Stimulated activated CD8-positive, alpha-beta memory T cell treated with anti-CD3 and anti-CD28 coated beads, Interleukin-2, amount 100 ng/mL, for 48 hours (primary cell): ENCODE results near the gene SNRNP27.
"Not testable (repeated sequence)": the region's sequence is repeated elsewhere in the genome, so short reads cannot be mapped to it uniquely, and the experiment has no call there.

ENCODE experiments used
- DNase-seq, 2 donors: peaks; one replicate each; pipeline ENCODE4 v3.0.0-alpha.2; 2020; ENCODE audit warnings: low read depth in 2 of 2

The SNRNP27 gene, protein sequence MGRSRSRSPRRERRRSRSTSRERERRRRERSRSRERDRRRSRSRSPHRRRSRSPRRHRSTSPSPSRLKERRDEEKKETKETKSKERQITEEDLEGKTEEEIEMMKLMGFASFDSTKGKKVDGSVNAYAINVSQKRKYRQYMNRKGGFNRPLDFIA

GRCh38 chr2:69893684-69894551 lies at the start of gene SNRNP27:
Gene SNRNP27 (plus strand): TSS chr2:69893956. CDS start chr2:69893985, 29 bp downstream.
- DNase-seq = peak; percentile 65 to 69

DNA sequence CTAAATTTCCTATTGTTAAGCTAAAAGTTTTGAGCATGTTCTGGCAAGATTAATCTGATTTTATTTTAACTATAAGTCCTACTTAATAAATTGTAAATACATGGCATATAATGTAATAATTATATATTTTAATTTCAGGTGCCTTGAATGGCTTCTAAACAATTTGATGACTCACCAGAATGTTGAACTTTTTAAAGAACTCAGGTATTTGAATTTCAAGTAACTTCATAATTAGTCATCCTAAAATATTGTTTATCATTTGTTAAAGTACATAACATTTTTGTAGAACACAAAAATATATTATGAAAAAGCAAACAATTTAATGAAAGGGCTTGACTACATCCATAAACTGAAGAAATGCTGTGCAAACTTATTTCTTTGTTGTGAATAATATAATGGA lies 49.8 kb upstream of the SNRNP27 start:
- DNase-seq = no peak

DNA sequence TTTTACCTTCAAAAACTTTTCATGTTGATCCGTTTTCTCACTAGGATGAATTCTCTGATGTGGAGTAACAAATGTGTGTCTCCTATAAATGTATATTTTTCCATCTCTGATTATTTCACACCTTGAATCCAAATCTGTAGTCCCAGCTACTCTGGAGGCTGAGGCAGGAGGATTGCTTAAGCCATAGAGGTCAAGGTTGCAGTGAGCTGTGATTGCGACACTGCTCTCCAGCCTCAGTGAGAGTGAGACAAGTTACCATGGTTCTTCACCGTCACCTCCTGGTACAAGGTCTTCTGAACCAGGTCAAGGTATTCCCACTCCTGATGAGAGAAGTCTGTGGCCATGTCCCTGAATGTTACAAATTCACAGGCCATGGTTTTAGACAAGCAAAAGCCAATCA lies 49.2 kb upstream of the SNRNP27 start:
- no peak for DNase-seq

DNA sequence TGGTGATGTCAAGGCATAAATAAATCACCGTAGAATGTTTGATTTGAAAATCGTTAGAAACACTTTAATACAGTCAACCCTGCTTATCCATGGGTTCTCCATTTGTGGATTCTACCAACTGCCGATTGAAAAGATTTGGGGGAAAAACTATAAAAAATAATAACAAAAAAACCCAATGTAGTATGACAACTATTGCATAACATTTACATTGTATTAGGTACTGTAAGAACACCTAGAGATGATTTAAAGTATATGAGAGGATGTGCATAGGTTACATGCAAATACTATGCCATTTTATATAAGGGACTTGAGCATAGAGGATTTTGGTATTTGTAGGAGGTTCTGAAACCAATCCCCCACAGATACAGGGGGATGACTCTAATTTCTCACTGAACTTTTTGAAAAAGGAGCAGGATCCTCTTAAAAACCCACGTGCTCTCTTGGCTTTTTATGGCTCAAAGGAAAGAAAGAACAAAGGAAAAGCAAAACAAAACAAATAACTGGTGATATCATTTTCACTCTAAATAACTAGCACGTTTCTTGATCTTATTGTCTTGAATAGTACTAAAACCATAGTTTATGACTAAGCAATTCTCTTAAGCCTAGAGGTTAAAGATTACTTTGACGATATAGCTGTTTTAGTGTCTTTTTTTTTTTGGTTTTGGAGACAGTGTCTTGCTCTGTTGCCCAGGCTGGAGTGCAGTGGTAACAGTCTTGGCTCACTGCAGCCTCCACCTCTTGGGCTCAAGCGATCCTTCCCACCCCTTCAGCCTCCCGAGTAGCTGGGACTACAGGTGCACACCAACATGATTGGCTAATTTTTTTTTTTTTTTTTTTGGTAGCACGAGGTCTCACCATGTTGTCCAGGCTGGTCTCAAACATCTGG lies 47.3 kb upstream of the SNRNP27 start:
- no peak for DNase-seq

DNA sequence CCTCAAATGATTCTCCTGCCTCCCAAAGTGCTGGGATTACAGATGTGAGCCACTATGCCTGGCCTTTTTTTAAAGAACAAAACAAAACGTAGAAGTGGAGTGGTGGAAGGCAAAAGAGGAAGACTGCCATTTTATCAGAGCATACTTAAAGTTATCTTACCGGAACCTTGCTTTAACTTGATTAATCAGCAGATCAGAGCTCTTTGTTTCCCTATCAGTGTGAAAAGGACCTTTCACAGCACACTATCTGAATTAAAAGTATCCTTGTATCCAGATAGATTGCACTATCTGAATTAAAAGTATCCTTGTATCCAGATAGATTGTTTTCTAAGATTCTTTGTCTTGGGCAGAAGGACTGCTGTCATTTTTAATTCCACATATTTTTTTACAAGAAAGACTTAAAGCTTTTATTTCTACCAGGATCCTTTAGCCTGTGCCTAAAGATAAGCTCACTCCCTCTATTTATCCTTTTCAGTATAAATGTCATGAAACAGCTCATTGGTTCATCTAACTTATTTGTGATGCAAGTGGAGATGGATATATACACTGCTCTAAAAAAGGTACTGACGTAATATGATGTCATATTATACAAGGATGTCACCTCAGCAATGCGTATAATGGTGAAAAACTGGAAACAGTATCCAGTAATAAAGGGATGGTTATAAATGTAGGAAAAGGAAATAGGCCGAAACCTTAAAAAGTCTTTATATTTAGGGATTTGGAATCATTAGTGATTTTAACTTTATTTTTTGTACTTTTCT lies 46.5 kb upstream of the SNRNP27 start:
- DNase-seq = no peak

- DNase-seq = no peak
Measured at GRCh38 chr2:69848186-69848790, 45.5 kb upstream of the SNRNP27 start.

DNA sequence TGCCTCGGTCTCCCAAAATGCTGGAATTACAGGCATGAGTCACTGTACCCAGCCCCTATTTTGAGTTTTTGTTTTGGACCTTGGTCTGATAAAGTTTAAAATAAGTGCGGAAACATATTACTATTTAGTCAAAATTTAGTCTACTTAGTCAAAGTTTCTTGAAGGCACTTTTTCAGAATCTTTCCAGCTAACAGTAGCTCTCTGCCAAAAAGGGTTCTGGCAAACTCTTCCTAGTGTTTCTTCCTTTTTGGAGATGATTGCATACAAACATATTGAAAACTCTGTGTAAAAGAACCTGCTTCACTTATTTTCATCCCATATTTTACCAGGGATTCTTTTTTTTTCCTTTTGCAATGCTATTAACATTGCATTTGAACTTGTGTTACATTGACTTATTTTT lies 35.5 kb upstream of the SNRNP27 start:
- DNase-seq = no peak

- DNase-seq = no peak
Measured at GRCh38 chr2:69863298-69863697, 30.5 kb upstream of the SNRNP27 start.

- no peak for DNase-seq
Measured at GRCh38 chr2:69888451-69888850, 5.3 kb upstream of the SNRNP27 start.

DNA sequence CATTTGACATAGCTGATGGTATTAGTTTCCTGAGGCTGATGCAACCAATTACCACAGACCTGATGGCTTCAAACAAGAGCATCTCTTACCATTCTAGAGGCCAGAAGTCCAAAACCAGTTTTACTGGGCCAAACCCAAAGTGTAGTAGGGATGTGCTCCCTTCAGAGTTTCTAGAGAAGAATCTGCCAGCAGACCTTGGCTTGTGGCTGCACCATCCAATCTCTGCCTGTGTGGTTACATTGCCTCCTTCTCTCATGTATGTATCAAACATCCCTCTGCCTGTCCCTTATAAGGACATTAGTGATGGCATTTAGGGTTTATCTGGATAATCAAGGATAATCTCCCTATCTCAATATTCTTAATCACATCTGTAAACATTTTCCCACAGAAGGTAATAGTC lies 4.5 kb upstream of the SNRNP27 start:
- no peak for DNase-seq

- DNase-seq = no peak
Measured at GRCh38 chr2:69890881-69891280, 2.9 kb upstream of the SNRNP27 start.

GRCh38 chr2:69892838-69893424 lies 825 bp upstream of the SNRNP27 start:
- not testable (repeated sequence) for DNase-seq

DNA sequence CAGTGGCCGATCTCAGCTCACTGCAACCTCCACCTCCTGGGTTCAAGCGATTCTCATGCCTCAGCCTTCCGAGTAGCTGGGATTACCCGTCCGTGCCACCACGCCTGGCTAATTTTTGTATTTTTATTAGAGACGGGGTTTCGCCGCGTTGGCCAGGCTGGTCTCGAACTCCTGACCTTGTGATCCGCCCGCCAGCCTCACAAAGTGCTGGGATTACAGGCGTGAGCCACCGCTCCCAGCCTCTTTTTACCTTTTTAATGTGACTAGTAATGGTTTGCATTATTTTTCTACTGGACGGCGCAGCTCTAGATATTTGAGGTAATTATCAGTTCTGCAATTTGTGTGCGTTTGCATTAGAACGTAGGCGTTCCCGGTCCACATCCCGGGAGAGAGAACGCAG lies 981 bp downstream of the SNRNP27 start:
- DNase-seq = not testable (repeated sequence)

GRCh38 chr2:69902213-69902922 lies 8.6 kb downstream of the SNRNP27 start:
- no peak for DNase-seq

DNA sequence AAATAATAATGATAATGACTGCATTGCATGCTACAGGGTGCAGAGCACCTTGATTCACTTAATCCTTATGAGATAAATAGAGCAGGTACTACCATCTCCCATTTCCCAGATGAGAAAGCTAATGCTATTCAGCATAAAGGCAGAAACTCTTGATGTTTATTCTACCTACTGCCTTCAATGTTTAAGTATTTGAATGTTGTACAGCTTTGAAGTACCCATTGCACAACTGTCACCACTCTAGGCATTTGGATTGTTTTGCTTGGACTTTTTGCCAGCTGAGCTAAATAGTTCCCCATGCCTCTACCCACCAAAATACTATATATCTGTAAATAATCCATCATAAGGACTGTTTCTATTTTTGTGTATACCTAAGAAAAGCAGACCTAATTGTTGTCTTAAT lies 13.5 kb downstream of the SNRNP27 start:
- DNase-seq = no peak

DNA sequence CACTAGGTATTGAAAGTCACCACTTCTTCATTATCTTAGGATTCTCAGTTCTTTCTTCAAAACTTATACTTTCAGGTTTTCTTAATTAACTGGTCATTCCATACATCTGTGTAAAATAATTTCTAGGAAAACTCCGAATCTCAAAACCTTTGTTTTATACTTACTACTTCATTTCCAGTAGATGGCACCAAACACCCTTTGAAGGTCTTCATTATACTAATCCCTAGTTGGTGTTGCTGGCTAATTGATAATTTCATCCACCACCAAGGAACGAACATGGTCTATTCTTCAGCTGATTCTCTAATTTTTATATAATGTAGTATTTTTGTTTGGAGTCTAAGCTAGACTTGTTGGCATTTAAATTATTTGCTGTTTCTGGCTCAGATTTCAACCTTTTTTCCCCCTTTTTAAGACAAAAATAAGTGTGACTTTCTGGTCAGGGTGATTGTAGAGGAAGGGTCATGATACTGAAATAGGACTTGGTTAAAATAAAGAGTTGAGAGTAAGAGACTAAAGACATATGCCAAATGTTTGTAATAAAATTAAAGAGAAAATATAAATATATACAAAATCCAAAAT lies 18.3 kb downstream of the SNRNP27 start:
- DNase-seq = no peak

DNA sequence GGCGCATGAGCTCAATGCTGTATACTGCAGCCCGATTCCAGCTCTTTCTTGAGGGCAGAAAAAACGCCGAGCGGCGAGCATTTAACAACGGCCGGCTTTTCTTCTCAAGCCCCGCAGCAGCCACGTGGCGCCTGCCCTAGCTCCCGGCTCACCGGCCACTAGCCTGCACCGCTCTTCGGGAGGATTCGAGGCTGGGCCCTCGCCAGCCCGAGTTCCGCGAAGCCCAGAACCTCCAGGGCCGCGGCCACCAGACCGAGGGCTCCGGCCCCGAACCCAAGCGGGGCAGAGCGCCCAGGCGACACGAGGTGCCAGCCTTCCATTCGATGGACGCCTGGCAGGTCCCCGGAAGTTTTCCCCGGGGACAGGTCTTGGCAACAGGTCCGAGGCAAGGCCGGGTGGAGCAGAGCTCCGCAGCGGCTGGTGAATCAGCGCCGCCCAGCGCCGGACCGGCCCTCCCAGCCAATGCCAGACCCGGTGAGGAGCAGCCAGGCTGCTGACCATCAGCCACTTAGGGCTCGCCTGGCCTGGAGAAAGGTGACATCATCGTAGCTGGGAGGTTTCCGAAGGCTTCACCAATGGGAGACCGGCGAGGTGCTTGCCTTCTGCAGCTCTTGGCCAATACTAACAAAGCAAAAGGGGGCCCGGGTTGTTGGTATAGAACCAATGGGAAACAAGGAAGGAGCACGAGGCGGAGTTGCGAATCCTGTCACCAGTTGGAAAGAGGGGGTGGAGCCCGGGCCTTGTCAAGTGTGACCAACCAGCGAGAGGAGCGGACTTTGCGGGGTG lies 20.6 kb downstream of the SNRNP27 start:
- peak in 1 of 2 donors; percentile 8 for DNase-seq

- peak; percentile 99 for DNase-seq
Measured at GRCh38 chr2:69914950-69915945, 21.5 kb downstream of the SNRNP27 start, which contains the start of gene MXD1. Gene MXD1 (plus strand): TSS chr2:69915109. CDS start chr2:69915331, 222 bp downstream.
